Effector CD4-positive, alpha-beta T cell (primary cell): ENCODE measurements around the gene GALR2.
"Not testable (repeated sequence)": the region's sequence is repeated elsewhere in the genome, so short reads cannot be mapped to it uniquely, and the experiment has no call there.

Experiments used
- DNase-seq: peaks from one replicate; pipeline ENCODE4 v3.0.0-alpha.2; 2020

Gene GALR2

GRCh38 chr17:76050538-76051467 lies 23.8 kb upstream of the GALR2 start:
- no peak for DNase-seq

- no peak for DNase-seq
Measured at GRCh38 chr17:76051561-76051960, 23.0 kb upstream of the GALR2 start.

GRCh38 chr17:76053246-76054111 lies 21.1 kb upstream of the GALR2 start:
- DNase-seq: no peak

- no peak for DNase-seq
Measured at GRCh38 chr17:76054112-76054476, 20.5 kb upstream of the GALR2 start.

- no peak for DNase-seq
Measured at GRCh38 chr17:76056882-76057281, 17.7 kb upstream of the GALR2 start.

GRCh38 chr17:76058264-76058663 lies 16.3 kb upstream of the GALR2 start:
- not testable (repeated sequence) for DNase-seq

GRCh38 chr17:76063875-76064546 lies 10.6 kb upstream of the GALR2 start:
- DNase-seq: no peak

GRCh38 chr17:76065775-76066174 lies 8.8 kb upstream of the GALR2 start:
- no peak for DNase-seq

- DNase-seq: no peak
Measured at GRCh38 chr17:76071531-76072147, 2.9 kb upstream of the GALR2 start.

GRCh38 chr17:76072148-76072858 lies 2.3 kb upstream of the GALR2 start, which contains the start of gene SRP68:
Gene SRP68 (minus strand): TSS chr17:76072517. CDS start chr17:76072491, 26 bp downstream.
- DNase-seq: peak; percentile 74

GRCh38 chr17:76075364-76076145 lies 974 bp downstream of the GALR2 start:
- no peak for DNase-seq

- DNase-seq: no peak
Measured at GRCh38 chr17:76076146-76076764, 1.7 kb downstream of the GALR2 start.

GRCh38 chr17:76076765-76077583 lies 2.4 kb downstream of the GALR2 start:
- DNase-seq: peak; percentile 40

- DNase-seq: no peak
Measured at GRCh38 chr17:76077584-76078110, 3.1 kb downstream of the GALR2 start.

- DNase-seq: not testable (repeated sequence)
Measured at GRCh38 chr17:76078370-76078769, 3.8 kb downstream of the GALR2 start.

- no peak for DNase-seq
Measured at GRCh38 chr17:76078860-76079534, 4.4 kb downstream of the GALR2 start, which contains the start of gene ZACN. Gene ZACN (plus strand): TSS chr17:76079182. CDS start chr17:76079265, 83 bp downstream.

- no peak for DNase-seq
Measured at GRCh38 chr17:76079535-76079955, 5.0 kb downstream of the GALR2 start.

- no peak for DNase-seq
Measured at GRCh38 chr17:76079956-76080767, 5.6 kb downstream of the GALR2 start.
